Measurements from ENCODE around the gene PRIMA1. TPM values are rescaled to one million over a fixed set of nuclear protein-coding genes. Genes with fewer than 3 reads are reported as not detected.

The PRIMA1 gene
- total RNA-seq, 6 experiments from 2014 or later, result 0.31 to 0.95 (median 0.43) TPM; not detected in 2

DNA sequence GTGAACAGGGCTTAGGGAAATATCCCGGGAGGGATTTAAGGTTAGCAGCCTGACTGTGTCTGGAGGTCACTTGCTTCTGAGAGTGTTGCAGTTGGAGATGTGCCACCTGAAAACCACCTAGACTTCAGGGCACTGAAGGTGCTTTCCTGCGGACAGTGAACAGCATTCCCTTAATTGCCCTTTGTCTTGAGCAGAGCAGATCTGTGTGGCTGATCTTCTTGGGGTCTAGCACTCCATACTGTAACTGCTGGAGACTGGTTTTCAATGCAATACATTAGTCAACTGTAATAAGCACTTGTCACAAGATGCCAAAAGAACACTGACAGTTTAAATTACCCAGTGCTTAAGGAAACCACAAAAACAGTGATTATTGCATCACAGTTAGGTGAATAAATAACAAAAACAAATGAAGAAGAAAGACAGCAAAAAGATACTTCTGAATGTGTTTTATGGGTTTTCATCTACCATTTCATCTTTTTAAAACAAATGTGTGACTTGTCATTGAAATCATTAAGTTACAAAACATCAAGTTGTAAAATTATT is 111.8 kb downstream of the PRIMA1 start:
- DNase-seq, result no peak
- Histone ChIP-seq H3K36me3 (no peaks in the 10 kb centered on the region), H3K27ac (no peak overlapping the region), H3K4me1 (no peaks in the 10 kb centered on the region), H3K4me3 (no peak overlapping the region), H3K27me3 (no peaks in the 10 kb centered on the region), H3K9me3 (no peaks in the 10 kb centered on the region)
- no peak for ATAC-seq
- no peak for TF ChIP-seq POLR2A (IDR thresholded peaks at IDR 0.05)
- TF ChIP-seq, protein P1, sequence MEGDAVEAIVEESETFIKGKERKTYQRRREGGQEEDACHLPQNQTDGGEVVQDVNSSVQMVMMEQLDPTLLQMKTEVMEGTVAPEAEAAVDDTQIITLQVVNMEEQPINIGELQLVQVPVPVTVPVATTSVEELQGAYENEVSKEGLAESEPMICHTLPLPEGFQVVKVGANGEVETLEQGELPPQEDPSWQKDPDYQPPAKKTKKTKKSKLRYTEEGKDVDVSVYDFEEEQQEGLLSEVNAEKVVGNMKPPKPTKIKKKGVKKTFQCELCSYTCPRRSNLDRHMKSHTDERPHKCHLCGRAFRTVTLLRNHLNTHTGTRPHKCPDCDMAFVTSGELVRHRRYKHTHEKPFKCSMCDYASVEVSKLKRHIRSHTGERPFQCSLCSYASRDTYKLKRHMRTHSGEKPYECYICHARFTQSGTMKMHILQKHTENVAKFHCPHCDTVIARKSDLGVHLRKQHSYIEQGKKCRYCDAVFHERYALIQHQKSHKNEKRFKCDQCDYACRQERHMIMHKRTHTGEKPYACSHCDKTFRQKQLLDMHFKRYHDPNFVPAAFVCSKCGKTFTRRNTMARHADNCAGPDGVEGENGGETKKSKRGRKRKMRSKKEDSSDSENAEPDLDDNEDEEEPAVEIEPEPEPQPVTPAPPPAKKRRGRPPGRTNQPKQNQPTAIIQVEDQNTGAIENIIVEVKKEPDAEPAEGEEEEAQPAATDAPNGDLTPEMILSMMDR (IDR thresholded peaks at IDR 0.05), result no peak
- intact Hi-C loops (cut with DNase I), result no loop called here
- WGBS (ENCODE audit: insufficient coverage, low coverage, low lambda C conversion rate, missing lambda C conversion rate), result 80% methylated on average over 1 of the region's 2 CpGs

DNA sequence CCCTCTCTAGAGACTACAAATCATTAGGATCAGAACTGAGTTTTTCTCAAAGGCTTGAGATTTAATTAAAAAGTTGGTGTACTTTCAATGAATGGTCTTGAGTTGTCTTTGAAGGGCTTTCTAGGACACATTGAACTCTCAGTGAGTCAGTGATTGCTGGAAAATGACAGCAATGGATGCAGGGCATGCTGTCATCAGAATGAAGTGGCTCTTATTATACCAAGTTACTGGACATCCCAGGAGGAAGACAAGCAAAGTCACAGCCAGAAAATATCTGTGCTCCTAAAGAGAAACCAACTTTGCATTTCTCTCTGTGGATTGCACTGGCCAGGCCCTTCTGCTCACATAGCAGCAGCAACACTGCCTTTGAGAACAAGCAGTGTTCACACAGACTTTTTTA is 112.6 kb downstream of the PRIMA1 start:
- no peaks in the 10 kb centered on the region for H3K27me3 ChIP-seq
- DNase-seq (no peak), ATAC-seq (no peak)
- no peaks in the 10 kb centered on the region for H3K4me1 ChIP-seq
- H3K27ac ChIP-seq, result no peak overlapping the region
- H3K9me3 ChIP-seq, result no peaks in the 10 kb centered on the region
- TF ChIP-seq, protein P1 (IDR thresholded peaks at IDR 0.05), result no peak
- TF ChIP-seq POLR2A (IDR thresholded peaks at IDR 0.05), result no peak
- no peak overlapping the region for H3K4me3 ChIP-seq
- no peaks in the 10 kb centered on the region for H3K36me3 ChIP-seq
- intact Hi-C loops (cut with DNase I), result no loop called here

DNA sequence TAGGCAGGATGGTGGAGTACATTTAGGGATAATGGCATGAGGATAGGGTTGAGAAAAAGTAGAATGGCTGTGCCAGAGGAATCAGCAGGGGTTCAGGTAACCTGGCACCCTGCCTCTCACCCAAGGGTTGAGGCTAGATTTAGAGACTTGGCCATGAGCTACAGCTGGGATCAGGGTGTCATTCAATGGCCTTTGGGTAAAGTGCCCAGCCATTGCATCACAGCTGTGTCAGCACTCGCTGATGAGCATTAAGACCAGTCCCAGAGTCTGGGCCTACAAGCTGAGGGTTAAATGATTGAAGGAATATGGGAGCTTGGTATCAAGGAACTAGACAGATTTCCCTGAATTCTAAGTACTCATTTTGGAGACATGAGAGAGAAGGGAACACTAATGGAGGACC is 113.9 kb downstream of the PRIMA1 start:
- DNase-seq (no peak), ATAC-seq (no peak)
- Histone ChIP-seq H3K36me3 (no peaks in the 10 kb centered on the region), H3K27me3 (no peaks in the 10 kb centered on the region), H3K4me3 (no peak overlapping the region), H3K27ac (no peak overlapping the region), H3K4me1 (no peaks in the 10 kb centered on the region), H3K9me3 (no peaks in the 10 kb centered on the region)
- TF ChIP-seq POLR2A (IDR thresholded peaks at IDR 0.05), result no peak
- TF ChIP-seq, protein P1 (IDR thresholded peaks at IDR 0.05), result no peak
- WGBS (ENCODE audit: insufficient coverage, low coverage, low lambda C conversion rate, missing lambda C conversion rate), result no CpG with 5 or more reads among the region's 1 CpG
- intact Hi-C loops (cut with DNase I), result no loop called here

DNA sequence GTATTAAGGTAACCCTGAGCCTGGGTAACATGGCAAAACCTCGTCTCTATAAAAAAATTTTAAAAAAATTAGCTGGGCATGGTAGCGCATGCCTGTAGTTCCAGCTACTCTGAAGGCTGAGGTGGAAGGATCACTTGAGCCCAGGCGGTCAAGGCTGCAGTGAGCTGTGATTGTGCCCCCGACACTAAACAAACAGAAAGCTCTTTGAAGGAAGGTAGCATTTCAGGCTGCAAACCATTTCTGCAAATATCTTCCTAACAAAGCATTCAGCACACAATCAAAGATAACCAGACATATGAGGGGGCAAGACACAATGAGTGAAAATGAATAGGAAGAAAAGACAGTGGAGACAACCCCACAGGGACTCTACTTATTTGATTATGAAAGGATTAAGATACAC is 118.7 kb downstream of the PRIMA1 start:
- TF ChIP-seq, protein P1 (IDR thresholded peaks at IDR 0.05), result no peak
- TF ChIP-seq POLR2A (IDR thresholded peaks at IDR 0.05), result no peak
- Histone ChIP-seq H3K27me3 (no peaks in the 10 kb centered on the region), H3K4me3 (no peak overlapping the region), H3K9me3 (no peaks in the 10 kb centered on the region), H3K27ac (no peak overlapping the region), H3K36me3 (no peaks in the 10 kb centered on the region), H3K4me1 (no peaks in the 10 kb centered on the region)
- DNase-seq, result no peak
- ATAC-seq, result no peak
- intact Hi-C loops (cut with DNase I), result no loop called here
- 44% methylated on average over 4 of the region's 4 CpGs for WGBS (ENCODE audit: insufficient coverage, low coverage, low lambda C conversion rate, missing lambda C conversion rate)

Other genes with a start within 250 kb of the PRIMA1 start
- gene FAM181A, start 138.9 kb upstream of the PRIMA1 start, total RNA-seq, result not detected
- under 1 TPM; 0.20 to 0.59 (median 0.28) TPM for gene ASB2, start 188.1 kb upstream of the PRIMA1 start, total RNA-seq
- gene CCDC197, start 208.8 kb upstream of the PRIMA1 start, total RNA-seq, result not detected
- gene OTUB2, start 237.9 kb upstream of the PRIMA1 start, total RNA-seq, result 1 to 10 TPM in 2 of 6 experiments, under 1 TPM in 4; 0.59 to 3.7 (median 0.85) TPM